ENCODE measurements around the gene PAPPA.

The PAPPA gene

GRCh38 chr9:116280529-116280928 is 126.9 kb downstream of the PAPPA start:
- DNase-seq: no peak

- DNase-seq: no peak
These were observed 129.0 kb downstream of the PAPPA start for GRCh38 chr9:116282597-116282996.

DNA sequence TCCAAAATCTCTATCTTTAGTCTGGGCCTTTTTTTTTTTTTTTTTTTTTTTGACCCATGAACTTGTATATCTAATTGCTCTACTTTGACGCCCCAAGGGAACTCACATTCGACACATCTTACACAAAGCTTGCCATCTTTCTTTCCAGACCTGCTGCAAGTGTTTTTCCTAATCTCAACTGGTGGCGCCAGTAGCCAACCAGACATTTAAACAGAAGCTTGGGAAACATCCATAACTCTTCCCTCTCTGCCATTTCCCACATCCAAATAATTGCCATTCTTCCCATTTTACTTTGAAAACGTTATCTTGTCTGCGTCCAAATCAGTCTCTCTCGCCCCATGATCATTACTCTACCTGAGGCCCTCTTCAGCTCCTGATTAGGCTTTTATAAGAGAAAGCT is 130.9 kb downstream of the PAPPA start:
- DNase-seq: no peak

- DNase-seq: no peak
These were observed 131.7 kb downstream of the PAPPA start for GRCh38 chr9:116285320-116285719.

DNA sequence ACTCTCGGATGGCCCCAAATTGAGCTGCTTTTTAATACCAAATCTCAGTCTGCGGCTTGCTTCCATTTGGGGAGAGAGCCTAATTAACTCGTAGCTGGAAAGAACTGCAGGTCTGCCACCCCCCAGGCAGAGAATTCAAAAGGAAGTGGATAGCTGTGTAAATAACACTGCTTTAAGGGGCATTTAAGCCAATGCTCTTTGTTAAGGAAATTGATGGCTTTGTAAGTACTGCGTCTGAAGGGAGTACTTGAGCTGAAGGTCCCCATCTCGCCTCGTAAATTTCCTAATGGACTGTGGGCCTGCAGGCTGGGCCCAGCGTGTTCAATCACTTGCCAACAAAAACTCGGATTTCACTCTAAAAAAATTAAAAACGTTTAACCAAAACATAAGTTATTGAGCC is 132.7 kb downstream of the PAPPA start:
- no peak for DNase-seq

DNA sequence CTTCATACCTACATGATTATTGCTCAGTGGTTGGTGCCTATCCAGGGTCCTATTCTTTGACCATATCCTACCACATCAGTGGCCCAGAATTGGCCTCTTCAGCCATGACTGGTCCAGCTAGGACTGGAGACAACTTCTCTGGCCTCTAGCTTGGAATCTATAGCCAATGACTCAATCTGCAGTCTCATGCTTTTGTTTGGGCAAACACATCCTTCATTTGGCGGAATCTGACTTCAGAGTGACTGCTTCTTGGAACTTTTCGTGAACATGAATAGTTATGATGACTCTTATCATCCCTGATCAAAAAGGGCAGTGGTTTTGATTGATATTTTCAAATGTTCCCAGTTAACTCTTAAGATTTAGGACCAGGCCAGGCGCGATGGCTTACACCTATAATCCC is 134.1 kb downstream of the PAPPA start:
- DNase-seq: no peak

DNA sequence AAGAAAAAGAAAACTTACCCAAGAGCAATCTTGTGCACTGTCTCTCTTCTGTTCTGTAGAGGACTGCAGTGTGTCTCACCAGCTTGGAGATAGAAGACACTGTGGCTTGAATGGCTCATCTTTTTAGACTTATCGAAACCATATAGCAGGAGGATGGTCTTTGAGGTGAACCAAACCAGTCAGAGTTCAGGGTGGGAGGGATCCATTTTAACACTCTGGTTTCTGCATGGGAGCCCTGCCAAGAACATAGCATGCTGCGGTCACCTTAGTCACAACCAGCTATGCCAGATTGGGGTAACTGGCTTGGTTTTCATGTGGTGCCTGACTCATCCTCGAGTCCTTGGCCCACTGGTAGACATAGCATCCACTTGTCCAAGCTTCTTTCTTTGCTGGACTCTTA is 135.1 kb downstream of the PAPPA start:
- no peak for DNase-seq

GRCh38 chr9:116297346-116297745 is 143.8 kb downstream of the PAPPA start:
- DNase-seq: no peak

- DNase-seq: no peak
These were observed 144.7 kb downstream of the PAPPA start for GRCh38 chr9:116298249-116298648.

DNA sequence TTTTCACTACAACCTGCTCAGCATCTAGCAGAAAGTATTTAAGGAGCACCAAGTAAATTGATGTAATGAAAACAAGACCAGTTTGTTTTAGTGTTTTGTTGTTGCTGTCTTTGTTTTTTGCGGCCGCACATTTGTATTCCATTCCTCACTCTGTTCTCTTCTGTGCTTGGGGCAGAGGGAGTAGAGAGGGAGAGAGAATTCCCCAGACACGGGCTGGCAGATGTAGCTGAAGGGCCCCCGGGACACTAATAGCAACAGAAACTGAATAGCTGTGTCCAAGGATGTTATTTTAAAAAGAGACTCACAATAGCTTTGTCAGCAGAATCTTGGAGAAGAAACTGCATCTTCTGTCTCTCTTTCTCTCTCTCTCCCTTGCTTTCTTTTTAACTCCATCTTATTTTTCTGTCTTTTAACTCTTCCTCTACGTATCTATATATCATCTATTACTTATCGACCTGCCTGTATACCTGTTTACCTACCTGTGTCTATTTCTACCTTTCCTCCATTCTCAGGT is 145.3 kb downstream of the PAPPA start:
- no peak for DNase-seq

DNA sequence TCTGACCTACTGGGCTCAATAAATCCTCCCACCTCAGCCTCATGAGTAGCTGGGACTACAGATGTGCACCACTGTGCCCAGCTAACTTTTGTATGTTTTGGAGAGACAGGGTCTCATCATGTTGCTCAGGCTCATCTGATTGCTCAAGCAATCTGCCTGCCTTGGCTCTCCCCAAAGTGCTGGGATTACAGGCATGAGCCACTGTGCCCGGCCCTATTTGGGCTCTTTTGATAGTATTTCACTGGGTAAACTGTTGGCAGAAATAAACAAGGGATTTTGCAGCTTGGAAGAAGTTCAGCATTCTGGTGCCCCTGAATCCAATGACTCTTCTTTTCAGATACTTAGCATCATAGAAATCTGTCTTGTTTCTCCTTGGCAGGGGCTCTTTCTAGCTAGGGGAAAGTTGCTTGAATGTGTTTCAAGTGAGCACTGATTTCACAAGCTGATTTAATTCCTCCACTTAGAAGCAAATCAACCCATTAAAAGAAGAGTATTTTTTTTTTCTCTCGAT is 146.8 kb downstream of the PAPPA start:
- no peak for DNase-seq

- DNase-seq: no peak
These were observed 149.7 kb downstream of the PAPPA start for GRCh38 chr9:116303270-116303669.

- DNase-seq: no peak
These were observed 150.4 kb downstream of the PAPPA start for GRCh38 chr9:116303886-116304538.

DNA sequence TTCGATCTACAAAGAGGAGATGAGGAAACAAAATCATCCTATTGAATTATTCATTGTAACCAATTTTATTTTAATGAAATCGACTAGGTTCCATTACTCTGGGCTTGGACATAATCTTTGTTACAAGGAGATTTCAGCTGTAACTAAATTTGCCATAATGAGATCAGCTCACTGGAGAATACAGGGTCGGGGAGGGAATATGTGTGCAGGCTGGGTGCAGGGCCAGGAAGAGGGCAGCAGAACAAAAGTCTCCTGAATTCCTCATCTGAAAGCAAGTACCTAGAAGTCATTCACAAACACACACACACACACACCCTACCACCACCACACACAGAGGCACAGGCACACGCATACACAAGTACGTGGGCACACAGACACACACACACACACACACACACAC is 151.2 kb downstream of the PAPPA start:
- no peak for DNase-seq

DNA sequence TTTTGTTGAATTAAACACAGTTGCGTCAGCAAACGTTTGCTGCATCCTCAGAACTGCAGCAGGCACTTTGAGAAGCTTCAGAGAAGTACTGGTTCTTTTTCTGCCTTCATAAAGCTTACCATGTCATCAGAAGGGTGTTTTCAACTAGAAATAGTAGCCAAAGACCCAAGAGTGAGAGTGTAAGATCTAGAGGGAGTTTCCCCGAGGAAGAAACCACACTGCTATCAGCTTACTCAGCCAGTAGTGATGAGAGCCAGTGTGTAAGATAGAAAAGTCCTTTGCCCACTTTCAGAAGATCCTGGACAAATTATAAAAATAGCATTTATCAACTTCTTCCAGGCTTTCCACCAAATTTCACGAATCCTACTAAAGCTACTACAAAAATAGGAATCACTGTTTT is 154.5 kb downstream of the PAPPA start:
- no peak for DNase-seq

GRCh38 chr9:116309900-116310611 is 156.5 kb downstream of the PAPPA start:
- no peak for DNase-seq

- DNase-seq: no peak
These were observed 158.6 kb downstream of the PAPPA start for GRCh38 chr9:116312221-116312620.

DNA sequence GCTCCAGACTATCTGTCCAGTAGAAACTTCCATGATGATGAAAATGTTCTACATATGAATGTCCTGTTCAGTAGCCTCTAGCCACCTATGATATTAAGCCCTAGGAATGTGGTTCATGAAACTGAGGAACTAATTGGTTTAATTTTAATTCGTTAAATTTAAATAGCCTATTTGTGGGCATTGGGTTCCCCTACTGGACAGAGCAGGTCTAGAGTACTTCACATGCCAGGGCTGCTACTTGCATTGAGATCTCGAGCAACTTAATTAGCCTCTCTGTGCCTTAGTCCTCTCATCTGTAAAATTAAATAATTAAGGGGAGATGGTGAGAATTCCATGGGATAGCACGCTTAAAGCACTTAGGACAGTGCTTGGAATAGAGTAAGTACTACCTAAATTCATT is 160.0 kb downstream of the PAPPA start:
- DNase-seq: no peak

- DNase-seq: no peak
These were observed 162.7 kb downstream of the PAPPA start for GRCh38 chr9:116316246-116316645.

GRCh38 chr9:116317503-116317902 is 163.9 kb downstream of the PAPPA start:
- DNase-seq: no peak

GRCh38 chr9:116318468-116319374 is 165.1 kb downstream of the PAPPA start:
- peak; percentile 84 for DNase-seq

- DNase-seq: no peak
These were observed 165.9 kb downstream of the PAPPA start for GRCh38 chr9:116319480-116319879.

DNA sequence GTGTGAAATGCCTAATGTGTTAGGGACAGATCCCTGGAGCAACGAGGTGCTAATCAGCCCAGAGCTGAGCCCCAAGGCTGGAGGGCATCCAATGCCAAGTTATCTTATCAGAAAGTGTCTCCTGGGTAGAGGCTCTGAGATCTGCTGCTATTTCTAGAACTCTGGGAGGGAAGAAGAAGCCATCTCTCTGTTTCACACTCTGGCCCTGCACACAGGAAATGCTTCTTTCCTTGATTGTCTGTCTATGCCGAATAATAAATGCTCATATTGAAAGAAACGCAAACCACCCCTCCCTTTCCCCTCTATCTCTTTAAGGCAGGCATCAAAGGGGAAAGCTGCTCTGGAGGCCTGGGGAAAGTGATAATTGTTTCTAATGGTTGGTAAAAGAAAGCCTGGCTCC is 166.7 kb downstream of the PAPPA start:
- DNase-seq: no peak
